DOHH2 (cell line): ENCODE data around the gene MICAL2.

ENCODE experiments used
- H3F3A ChIP-seq: fragments of 200-600 bp; sonication (generic), shearing (Covaris generic); 2 replicates; pipeline ENCODE4 v1.6.0; 2016; ENCODE audit warnings: antibody characterized with exemption, mild to moderate bottlenecking; ENCODE audit not compliant: control insufficient read depth, insufficient read depth
- H3K27ac ChIP-seq: fragments of 200-600 bp; sonication (generic); 2 replicates; pipeline ENCODE4 v1.5.1; 2014; ENCODE audit warnings: low read depth, mild to moderate bottlenecking, low read length, moderate library complexity
- H3K27me3 ChIP-seq: fragments of 200-600 bp; sonication (generic); 2 replicates; pipeline ENCODE4 v1.6.1; 2014; ENCODE audit warnings: mild to moderate bottlenecking, low read length, mixed read lengths; ENCODE audit not compliant: control insufficient read depth
- H3K36me3 ChIP-seq: fragments of 200-600 bp; sonication (generic); 2 replicates; pipeline ENCODE4 v1.6.1; 2014; ENCODE audit warnings: mild to moderate bottlenecking, low read length, moderate library complexity, mixed read lengths; ENCODE audit not compliant: control insufficient read depth
- H3K4me1 ChIP-seq: fragments of 200-600 bp; sonication (generic); 2 replicates; pipeline ENCODE4 v1.6.1; 2014; ENCODE audit warnings: mild to moderate bottlenecking, low read length, mixed read lengths; ENCODE audit not compliant: control insufficient read depth
- H3K4me2 ChIP-seq: fragments of 200-600 bp; sonication (generic); 2 replicates; pipeline ENCODE4 v1.6.0; 2014; ENCODE audit warnings: mild to moderate bottlenecking, low read length, moderate library complexity
- H3K4me3 ChIP-seq: fragments of 200-600 bp; sonication (generic); 2 replicates; pipeline ENCODE4 v1.5.1; 2014; ENCODE audit warnings: mild to moderate bottlenecking, low read length, mixed read lengths
- H3K79me2 ChIP-seq: fragments of 200-600 bp; sonication (generic); 2 replicates; pipeline ENCODE4 v1.6.1; 2014; ENCODE audit warnings: mild to moderate bottlenecking, low read length, mixed read lengths; ENCODE audit not compliant: control insufficient read depth
- H3K9me2 ChIP-seq: fragments of 200-600 bp; sonication (generic); replicated peaks from 2 replicates; pipeline ENCODE4 v1.6.1; 2014; ENCODE audit warnings: mild to moderate bottlenecking, low read length, mixed read lengths; ENCODE audit not compliant: control insufficient read depth
- H3K9me3 ChIP-seq: fragments of 200-600 bp; sonication (generic); 2 replicates; pipeline ENCODE4 v1.6.1; 2014; ENCODE audit warnings: antibody characterized with exemption, low read length, mixed read lengths; ENCODE audit not compliant: control insufficient read depth, insufficient read depth
- H4K20me1 ChIP-seq: fragments of 200-600 bp; sonication (generic); 2 replicates; pipeline ENCODE4 v1.6.0; 2014; ENCODE audit warnings: low read depth, mild to moderate bottlenecking, antibody characterized with exemption, low read length, moderate library complexity; ENCODE audit not compliant: control insufficient read depth, insufficient read depth
- EZH2phosphoT487 ChIP-seq: fragments of 200-600 bp; sonication (generic); IDR thresholded peaks from 2 replicates; pipeline ENCODE4 v1.6.1; 2017; ENCODE audit warnings: borderline replicate concordance, mild to moderate bottlenecking, antibody characterized with exemption, low read length, moderate library complexity, mixed read lengths
- TF ChIP-seq, protein P1 (sequence below): fragments of 200-600 bp; sonication (generic); IDR thresholded peaks from one replicate; pipeline ENCODE4 v1.5.1; 2014; ENCODE audit warnings: antibody characterized with exemption, mild to moderate bottlenecking, low read depth, low read length; ENCODE audit not compliant: poor library complexity, severe bottlenecking

MICAL2 gene

GRCh38 chr11:12130180-12130980, 20.0 kb downstream of the MICAL2 start:
- Histone ChIP-seq H3K27me3 (peaks cover 5% of the 10 kb centered on the region; the same call in 1 of the 2 replicates), H3F3A (no peaks in the 10 kb centered on the region), H3K79me2 (no peaks in the 10 kb centered on the region), H3K27ac (no peak overlapping the region), H3K9me3 (no peaks in the 10 kb centered on the region), H3K36me3 (no peaks in the 10 kb centered on the region), H4K20me1 (no peaks in the 10 kb centered on the region), H3K9me2 (no peaks in the 10 kb centered on the region), H3K4me2 (no peak overlapping the region), H3K4me3 (no peak overlapping the region), H3K4me1 (no peaks in the 10 kb centered on the region)
- TF ChIP-seq, protein P1, sequence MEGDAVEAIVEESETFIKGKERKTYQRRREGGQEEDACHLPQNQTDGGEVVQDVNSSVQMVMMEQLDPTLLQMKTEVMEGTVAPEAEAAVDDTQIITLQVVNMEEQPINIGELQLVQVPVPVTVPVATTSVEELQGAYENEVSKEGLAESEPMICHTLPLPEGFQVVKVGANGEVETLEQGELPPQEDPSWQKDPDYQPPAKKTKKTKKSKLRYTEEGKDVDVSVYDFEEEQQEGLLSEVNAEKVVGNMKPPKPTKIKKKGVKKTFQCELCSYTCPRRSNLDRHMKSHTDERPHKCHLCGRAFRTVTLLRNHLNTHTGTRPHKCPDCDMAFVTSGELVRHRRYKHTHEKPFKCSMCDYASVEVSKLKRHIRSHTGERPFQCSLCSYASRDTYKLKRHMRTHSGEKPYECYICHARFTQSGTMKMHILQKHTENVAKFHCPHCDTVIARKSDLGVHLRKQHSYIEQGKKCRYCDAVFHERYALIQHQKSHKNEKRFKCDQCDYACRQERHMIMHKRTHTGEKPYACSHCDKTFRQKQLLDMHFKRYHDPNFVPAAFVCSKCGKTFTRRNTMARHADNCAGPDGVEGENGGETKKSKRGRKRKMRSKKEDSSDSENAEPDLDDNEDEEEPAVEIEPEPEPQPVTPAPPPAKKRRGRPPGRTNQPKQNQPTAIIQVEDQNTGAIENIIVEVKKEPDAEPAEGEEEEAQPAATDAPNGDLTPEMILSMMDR, result no peak
- no peak for TF ChIP-seq EZH2phosphoT487

DNA sequence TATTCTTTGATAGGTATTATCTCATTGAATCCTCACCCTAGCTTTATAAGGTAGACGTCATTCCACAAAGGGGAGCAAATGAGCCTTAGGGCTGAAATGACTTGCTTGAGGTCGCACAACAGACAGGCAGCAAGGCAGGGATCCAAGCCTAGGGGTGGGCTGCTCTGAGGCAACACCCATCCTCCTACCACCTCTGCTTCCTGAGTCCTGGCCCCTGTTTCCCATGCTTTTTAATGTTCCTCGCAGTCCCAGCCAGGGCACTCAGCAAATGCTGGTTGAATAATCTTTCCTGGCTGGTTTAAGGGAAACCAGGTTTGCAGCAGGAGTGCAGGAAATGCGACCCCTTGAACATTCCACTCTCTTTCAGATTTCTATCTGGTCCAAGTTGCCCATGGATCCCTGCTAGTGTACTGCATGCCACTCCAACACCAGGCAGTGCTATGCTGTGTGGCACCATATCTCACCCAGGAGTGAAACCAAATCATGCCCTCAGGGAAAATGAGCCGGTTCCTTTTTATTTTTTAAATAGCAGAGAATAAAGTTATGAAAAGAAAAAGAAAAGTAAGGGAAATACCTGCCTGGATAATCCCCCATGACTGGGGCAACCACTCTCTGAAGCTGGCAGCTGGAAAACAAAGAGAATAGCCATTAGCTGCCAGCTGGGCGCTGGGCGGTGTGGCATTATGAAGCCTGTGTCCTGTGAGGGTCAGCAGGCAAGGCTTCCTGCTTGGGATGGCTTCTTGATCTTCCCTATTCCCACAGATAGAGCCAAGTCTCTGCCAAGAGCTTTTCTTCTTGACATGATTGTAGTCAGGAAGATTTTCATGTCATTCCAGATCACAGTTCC, 21.8 kb downstream of the MICAL2 start:
- Histone ChIP-seq H3K4me2 (no peak overlapping the region), H3K36me3 (no peaks in the 10 kb centered on the region), H3K4me3 (no peak overlapping the region), H3K9me2 (no peaks in the 10 kb centered on the region), H4K20me1 (no peaks in the 10 kb centered on the region), H3F3A (no peaks in the 10 kb centered on the region), H3K27me3 (peaks cover 4% of the 10 kb centered on the region; the same call in 1 of the 2 replicates), H3K79me2 (no peaks in the 10 kb centered on the region), H3K9me3 (no peaks in the 10 kb centered on the region), H3K27ac (no peak overlapping the region), H3K4me1 (no peaks in the 10 kb centered on the region)
- TF ChIP-seq, protein P1, result no peak
- no peak for TF ChIP-seq EZH2phosphoT487

- H3K27me3 ChIP-seq, result no peaks in the 10 kb centered on the region; the same call in 1 of the 2 replicates
- TF ChIP-seq, protein P1, result no peak
- TF ChIP-seq EZH2phosphoT487, result no peak
- H3K27ac ChIP-seq, result no peak overlapping the region
- no peaks in the 10 kb centered on the region for H3K79me2 ChIP-seq
- no peaks in the 10 kb centered on the region for H3K4me1 ChIP-seq
- H3F3A ChIP-seq, result no peaks in the 10 kb centered on the region
- no peak overlapping the region for H3K4me2 ChIP-seq
- H3K4me3 ChIP-seq, result no peak overlapping the region
- no peaks in the 10 kb centered on the region for H4K20me1 ChIP-seq
- no peaks in the 10 kb centered on the region for H3K9me3 ChIP-seq
- H3K36me3 ChIP-seq, result no peaks in the 10 kb centered on the region
- H3K9me2 ChIP-seq, result no peaks in the 10 kb centered on the region
These were observed 22.4 kb downstream of the MICAL2 start for GRCh38 chr11:12132790-12133145.
